T-helper 1 cell (primary cell): Measurements from ENCODE around the gene NXPE3.
"Not testable (repeated sequence)": the region's sequence is repeated elsewhere in the genome, so short reads cannot be mapped to it uniquely, and the experiment has no call there.

ENCODE experiments used
- DNase-seq, 5 donors: peaks; one replicate each; pipeline ENCODE4 v3.0.0-alpha.2; 2012 to 2020
- total RNA-seq, 4 donors: gene quantifications; one replicate each; lab custom pipeline; 2026; lab: John Stamatoyannopoulos, UW

The NXPE3 gene
- total RNA-seq, result 65.1 to 104 (median 75.0) reads per million in 4 donors

- DNase-seq, result peak; percentile 87 to 92 (median 91)
Measured at GRCh38 chr3:101779047-101779821, at the start of gene NXPE3. TSS of gene NXPE3 (plus strand) at chr3:101779211. CDS start at chr3:101785597, 6,386 bp downstream.

- DNase-seq, result no peak
Measured at GRCh38 chr3:101729586-101729985, 49.4 kb upstream of the NXPE3 start.

GRCh38 chr3:101730839-101731238, 48.2 kb upstream of the NXPE3 start:
- no peak for DNase-seq

GRCh38 chr3:101732240-101732641, 46.8 kb upstream of the NXPE3 start:
- no peak for DNase-seq

GRCh38 chr3:101735833-101736232, 43.2 kb upstream of the NXPE3 start:
- no peak for DNase-seq

- DNase-seq, result not testable (repeated sequence)
Measured at GRCh38 chr3:101741914-101742313, 37.1 kb upstream of the NXPE3 start.

GRCh38 chr3:101744811-101745210, 34.2 kb upstream of the NXPE3 start:
- no peak for DNase-seq

GRCh38 chr3:101745934-101746333, 33.1 kb upstream of the NXPE3 start:
- DNase-seq, result not testable (repeated sequence)

- peak in 3 of 5 donors; percentile 20 to 37 (median 25) for DNase-seq
Measured at GRCh38 chr3:101753386-101754113, 25.5 kb upstream of the NXPE3 start.

- no peak for DNase-seq
Measured at GRCh38 chr3:101758224-101758623, 20.8 kb upstream of the NXPE3 start.

- DNase-seq, result no peak
Measured at GRCh38 chr3:101762041-101762646, 16.9 kb upstream of the NXPE3 start.

- DNase-seq, result not testable (repeated sequence)
Measured at GRCh38 chr3:101777745-101778281, 1.2 kb upstream of the NXPE3 start.

- DNase-seq, result no peak
Measured at GRCh38 chr3:101778385-101779046, 495 bp upstream of the NXPE3 start.

- no peak for DNase-seq
Measured at GRCh38 chr3:101779822-101780381, 891 bp downstream of the NXPE3 start.

- no peak for DNase-seq
Measured at GRCh38 chr3:101780661-101781060, 1.6 kb downstream of the NXPE3 start.

- DNase-seq, result no peak
Measured at GRCh38 chr3:101781166-101781565, 2.2 kb downstream of the NXPE3 start.

- DNase-seq, result peak in 1 of 5 donors; percentile 22
Measured at GRCh38 chr3:101784855-101785613, 6.0 kb downstream of the NXPE3 start.

GRCh38 chr3:101791778-101792177, 12.8 kb downstream of the NXPE3 start:
- DNase-seq, result no peak

- DNase-seq, result no peak
Measured at GRCh38 chr3:101796077-101796680, 17.2 kb downstream of the NXPE3 start.

GRCh38 chr3:101801174-101801573, 22.2 kb downstream of the NXPE3 start:
- DNase-seq, result no peak

- DNase-seq, result no peak
Measured at GRCh38 chr3:101802179-101802578, 23.2 kb downstream of the NXPE3 start.
